NCI-H774 (cell line): Measurements from ENCODE around the gene SMARCA1.
"Not testable (repeated sequence)": the region's sequence is repeated elsewhere in the genome, so short reads cannot be mapped to it uniquely, and the experiment has no call there.

Experiments
- DNase-seq: peaks from one replicate; lab custom pipeline; 2025; lab: John Stamatoyannopoulos, UW

The SMARCA1 gene

GRCh38 chrX:129523079-129523911 is at the start of gene SMARCA1:
Gene SMARCA1, minus strand, starts transcription at chrX:129523490. Its CDS starts 120 bp downstream, at chrX:129523370.
- DNase-seq, result peak; percentile 47

DNA sequence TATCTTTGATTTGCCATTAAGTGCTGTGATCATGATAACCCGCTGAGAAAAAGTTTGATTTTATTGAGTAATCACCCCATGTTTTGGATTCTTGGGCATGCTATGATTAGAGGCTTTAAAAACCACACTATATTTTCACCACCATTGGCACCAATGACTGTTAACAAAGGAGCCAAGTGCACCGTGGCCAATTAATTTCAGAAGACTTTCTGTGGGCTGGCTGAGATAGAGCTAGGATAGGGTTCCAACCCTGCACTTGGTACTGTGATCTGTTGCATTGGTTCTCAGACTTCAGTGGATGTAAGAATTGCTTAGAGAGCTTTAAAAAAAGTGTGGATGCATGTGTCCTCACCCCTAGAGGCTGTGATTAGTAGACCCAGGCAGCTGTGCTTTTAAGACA is 49.1 kb upstream of the SMARCA1 start:
- no peak for DNase-seq

GRCh38 chrX:129568349-129568748 is 45.1 kb upstream of the SMARCA1 start:
- DNase-seq, result no peak

- no peak for DNase-seq
Observed at GRCh38 chrX:129566073-129566472, 42.8 kb upstream of the SMARCA1 start.

DNA sequence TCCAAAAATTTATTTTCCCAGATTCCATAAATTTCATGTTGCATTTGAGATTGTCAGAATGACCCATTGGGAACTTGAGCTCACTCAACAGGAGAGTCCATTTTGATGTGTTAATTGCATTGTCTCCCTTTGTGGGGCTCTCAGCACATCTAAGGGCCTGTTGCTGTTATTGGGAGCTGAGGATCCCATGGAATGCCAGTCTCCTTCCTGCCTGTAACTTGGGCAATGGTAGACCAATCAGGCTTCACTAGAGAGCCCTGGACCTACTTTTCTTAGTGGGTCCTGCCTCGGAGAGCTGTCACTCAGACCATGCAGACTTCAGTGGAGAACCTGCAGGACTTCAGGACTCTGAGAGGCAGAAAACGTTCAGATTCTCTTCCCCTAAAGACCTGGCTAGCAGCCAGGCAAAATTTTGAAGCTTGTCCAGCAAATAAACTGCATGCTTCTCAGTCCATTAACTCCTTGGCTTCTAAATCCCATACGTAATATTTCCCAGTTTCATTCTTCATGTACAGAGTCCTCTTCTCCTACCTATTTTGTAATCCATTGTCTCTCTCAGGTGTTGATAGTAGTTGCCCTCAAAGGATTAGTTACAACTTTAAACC is 41.9 kb upstream of the SMARCA1 start:
- DNase-seq, result no peak

- DNase-seq, result not testable (repeated sequence)
Observed at GRCh38 chrX:129564345-129564744, 41.1 kb upstream of the SMARCA1 start.

DNA sequence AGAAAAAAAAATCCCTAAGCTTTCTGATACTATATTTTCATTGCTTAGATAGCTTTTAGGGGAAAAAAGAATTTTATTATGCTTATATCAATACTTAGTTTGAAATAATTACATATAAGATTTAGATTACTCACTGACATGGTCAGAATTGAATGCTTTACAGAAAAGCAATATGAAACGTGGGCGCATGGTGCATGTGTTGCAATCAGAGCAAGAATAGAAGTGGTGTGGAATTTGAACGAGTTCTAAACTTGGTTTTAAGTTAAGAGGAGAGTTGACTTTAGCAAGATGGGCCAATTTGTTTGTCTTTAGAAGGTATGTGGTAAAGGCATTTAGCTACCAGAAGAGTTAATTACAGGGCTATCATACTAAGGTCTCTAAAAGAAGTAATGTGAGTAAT is 38.2 kb upstream of the SMARCA1 start:
- DNase-seq, result no peak

GRCh38 chrX:129559783-129560182 is 36.5 kb upstream of the SMARCA1 start:
- DNase-seq, result no peak

DNA sequence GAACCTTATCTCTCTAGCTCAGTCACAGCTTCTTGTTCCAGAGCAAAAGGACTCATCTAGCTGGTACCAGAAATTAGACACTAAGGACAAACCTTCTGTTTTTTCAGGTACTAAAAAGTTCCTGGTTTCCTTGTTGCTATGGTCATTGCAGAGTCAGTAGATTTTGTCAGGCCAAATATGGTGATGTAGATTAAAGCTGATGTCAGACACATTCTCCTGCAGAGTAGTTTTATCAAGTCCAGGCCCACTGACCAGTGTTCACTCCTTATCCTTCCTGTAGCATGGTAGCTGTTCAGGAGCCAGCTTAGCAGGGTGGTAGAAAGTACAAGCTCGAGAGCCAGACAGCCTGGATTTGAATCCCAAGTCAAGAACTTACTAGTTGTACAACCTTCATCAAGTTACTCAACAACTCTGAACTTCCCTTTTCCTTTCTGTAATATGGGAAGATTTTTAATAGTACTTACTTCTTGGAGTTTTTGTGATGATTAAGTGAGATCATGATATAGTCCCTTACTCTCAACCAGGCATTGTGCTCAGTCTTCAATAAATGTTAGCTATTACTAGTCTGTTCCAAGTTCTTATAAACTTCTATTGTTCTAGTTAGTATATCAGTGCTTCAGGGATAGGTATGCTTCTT is 34.7 kb upstream of the SMARCA1 start:
- no peak for DNase-seq

DNA sequence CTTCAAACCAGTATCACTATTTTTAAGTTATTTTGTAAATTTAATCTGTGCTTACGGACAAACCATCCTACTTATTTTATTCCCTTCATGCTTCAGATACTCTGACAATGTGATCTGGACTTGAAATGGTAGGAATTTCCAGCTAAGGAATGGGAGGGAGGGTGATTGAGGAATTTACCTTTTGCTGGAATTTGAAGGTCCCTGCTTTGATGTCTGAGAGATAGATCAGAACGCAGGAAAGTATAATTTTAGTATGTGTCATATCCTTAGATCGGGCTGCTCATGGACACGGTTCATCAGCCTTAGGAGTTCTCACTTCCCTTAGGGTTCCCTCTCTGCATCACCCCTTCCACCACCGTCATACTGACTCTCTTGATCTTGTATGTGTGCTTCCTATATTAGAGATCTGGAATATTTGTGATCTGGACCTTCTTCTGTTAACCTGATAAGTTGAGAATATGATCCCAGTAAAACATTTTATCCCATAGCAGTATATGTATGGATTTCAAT is 33.6 kb upstream of the SMARCA1 start:
- no peak for DNase-seq

GRCh38 chrX:129554816-129555215 is 31.5 kb upstream of the SMARCA1 start:
- not testable (repeated sequence) for DNase-seq

DNA sequence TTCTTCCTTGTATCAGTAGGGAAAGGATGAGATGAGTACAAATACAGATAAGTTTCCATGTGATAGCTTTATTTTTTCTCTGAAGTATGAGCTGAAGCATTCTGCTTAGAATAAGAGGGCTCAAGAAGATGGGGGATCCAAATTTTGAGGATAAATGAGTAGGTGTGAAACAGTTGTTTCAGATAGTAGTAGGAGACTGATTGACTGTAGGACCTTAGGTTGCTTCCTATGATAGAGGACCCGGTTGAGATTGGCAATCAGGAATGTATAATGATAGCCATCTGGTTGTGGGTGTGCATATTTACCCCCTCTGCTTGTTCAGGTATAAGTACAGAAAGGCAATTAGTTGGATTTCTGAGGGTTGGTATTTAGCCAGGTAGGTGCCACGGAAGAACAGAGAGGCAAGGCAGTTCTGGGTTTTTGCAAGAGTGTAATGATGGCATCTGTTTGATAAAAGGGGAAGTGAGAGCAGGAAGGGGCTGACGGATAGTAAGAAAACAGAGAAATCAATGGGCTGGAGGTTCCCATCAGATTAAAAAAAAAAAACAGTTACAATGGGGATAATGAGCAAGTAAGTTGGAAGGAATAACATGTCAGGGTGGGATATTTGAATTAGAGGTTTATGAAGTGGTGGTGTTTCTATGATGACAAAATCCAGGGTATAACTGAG is 30.5 kb upstream of the SMARCA1 start:
- DNase-seq, result no peak

GRCh38 chrX:129549124-129549523 is 25.8 kb upstream of the SMARCA1 start:
- peak; percentile 13 for DNase-seq

DNA sequence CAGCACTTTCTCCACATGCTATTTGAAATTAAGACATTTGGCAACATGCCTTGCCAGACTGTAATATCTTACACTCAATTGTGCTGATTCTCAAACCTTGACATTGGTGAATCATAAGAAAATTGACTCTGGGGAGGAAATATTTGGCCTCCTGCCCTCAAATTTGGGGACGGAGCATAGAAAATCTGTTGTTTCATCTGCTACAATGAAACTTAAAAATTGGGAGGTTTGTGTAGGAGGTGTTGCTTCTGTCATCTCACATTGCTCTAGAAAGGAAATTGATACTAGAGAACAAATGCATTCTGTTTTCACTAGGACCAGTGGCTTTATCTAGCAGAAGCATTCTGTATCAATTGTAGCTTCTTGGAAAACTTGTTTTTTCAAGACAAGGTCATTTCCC is 22.1 kb upstream of the SMARCA1 start:
- DNase-seq, result no peak

GRCh38 chrX:129544780-129545179 is 21.5 kb upstream of the SMARCA1 start:
- no peak for DNase-seq

DNA sequence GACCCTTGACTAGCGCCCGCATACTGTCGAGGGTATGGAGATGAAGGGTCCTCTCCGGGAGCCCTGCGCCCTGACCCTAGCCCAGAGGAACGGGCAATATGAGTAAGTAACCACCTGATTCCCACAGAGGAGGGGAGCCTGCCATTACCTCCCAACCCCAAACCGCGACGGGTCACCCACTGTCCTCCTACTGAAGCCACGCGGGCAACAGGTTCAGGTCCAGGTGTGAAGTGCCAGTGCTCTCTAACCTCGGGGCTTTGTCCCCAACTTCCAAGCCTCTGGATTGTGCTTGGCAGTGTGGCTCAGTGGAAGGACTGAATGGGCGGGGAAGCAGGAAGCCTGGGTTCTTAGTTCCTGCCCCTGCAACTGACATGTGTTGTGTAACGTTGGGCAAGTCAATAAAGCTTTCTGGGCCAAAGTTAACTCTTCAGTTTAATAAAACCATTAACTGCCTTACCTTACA is 17.5 kb upstream of the SMARCA1 start:
- no peak for DNase-seq

- DNase-seq, result peak; percentile 73
Observed at GRCh38 chrX:129540068-129540653, 16.9 kb upstream of the SMARCA1 start, which contains the start of gene OCRL. Gene OCRL, plus strand, starts transcription at chrX:129540259. Its CDS starts 181 bp downstream, at chrX:129540440.

- no peak for DNase-seq
Observed at GRCh38 chrX:129534816-129535578, 11.7 kb upstream of the SMARCA1 start.

DNA sequence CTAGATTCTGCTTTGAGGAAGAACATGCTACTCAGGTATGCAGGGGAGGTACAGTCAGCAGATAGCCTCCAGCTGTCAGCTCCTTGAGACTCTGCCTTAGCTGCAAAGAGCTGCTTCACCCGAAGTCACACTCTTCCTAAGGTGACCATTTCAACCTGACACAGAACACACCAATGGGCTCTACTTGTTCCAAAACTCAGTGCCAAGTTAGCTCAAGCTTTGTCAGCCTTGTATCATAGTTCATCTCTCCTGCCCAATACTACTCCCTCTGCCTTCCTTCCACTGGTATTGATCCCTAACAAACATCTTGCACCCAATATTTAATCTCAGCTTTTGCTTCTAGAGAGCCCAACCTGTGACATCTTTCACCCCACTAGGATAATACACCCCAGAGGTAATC is 7.8 kb upstream of the SMARCA1 start:
- no peak for DNase-seq

GRCh38 chrX:129530410-129530809 is 7.1 kb upstream of the SMARCA1 start:
- DNase-seq, result no peak
